Measurements from ENCODE around the gene THRAP3. TPM values are rescaled to one million over a fixed set of nuclear protein-coding genes. Genes with fewer than 3 reads are reported as not detected.

Gene THRAP3
- total and polyA plus RNA-seq, 2 of the 8 experiments (the other 6 are each of a cell fraction or from before 2014, with no cell fraction given), result 40.2 to 183 TPM

DNA sequence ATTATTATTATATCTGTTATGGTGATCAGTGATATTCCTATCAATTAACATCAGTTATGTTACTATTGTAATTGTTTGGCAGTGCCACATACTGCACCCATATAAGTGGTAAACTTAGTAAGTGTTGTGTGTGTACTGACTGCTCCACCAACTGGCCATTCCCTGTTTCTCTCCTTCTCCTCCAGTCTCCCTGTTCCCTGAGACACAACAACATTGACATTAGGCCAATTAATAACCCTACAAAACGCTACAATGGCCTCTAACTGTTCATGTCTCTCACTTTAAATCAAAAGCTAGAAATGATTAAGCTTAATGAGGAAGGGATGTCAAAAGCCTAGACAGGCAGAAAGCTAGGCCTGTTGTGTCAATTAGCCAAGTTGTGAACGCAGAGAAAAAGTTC lies 6.6 kb upstream of the THRAP3 start:
- H2BK5ac ChIP-seq (ENCODE audit: low read depth, low read length), result no peak overlapping the region
- no peak overlapping the region for H2AFZ ChIP-seq (ENCODE audit: low read length)
- CTCF ChIA-PET (ENCODE audit: partially characterized antibody), result interaction anchor here (0.9 to 6.4 kb wide), 5 partner anchors 8 to 68 kb away, joined by 3 to 30 read pairs (median 7); partner anchors contain the start of gene TRAPPC3
- H4K5ac ChIP-seq (ENCODE audit: insufficient read length, low read depth, low read length), result no peak overlapping the region
- no peak overlapping the region for H3K23ac ChIP-seq (ENCODE audit: insufficient read length)
- H4K91ac ChIP-seq (replicated peaks; ENCODE audit: insufficient read length, low read length), result no peak overlapping the region
- 87% methylated on average over 2 of the region's 2 CpGs; no CpG with 5 or more reads in 1 of the 2 experiments for WGBS, 2 experiments (ENCODE audit: extremely low coverage in 1 of 2, insufficient coverage in 1 of 2, insufficient read length in 1 of 2, insufficient replicate concordance in 2 of 2, low coverage in 1 of 2, low lambda C conversion rate in 2 of 2, missing lambda C conversion rate in 1 of 2)
- H3K79me1 ChIP-seq (ENCODE audit: low read depth, low read length), result no peaks in the 10 kb centered on the region
- H3K23me2 ChIP-seq (ENCODE audit: low read depth, low read length), result no peaks in the 10 kb centered on the region
- H2BK20ac ChIP-seq (ENCODE audit: low read length), result no peak overlapping the region
- H3K18ac ChIP-seq (ENCODE audit: extremely low read depth, low read length), result no peak overlapping the region
- no peak for FAIRE-seq
- no peak overlapping the region for H2BK15ac ChIP-seq (ENCODE audit: low read length)
- DNase-seq (ENCODE audit: low read depth in 1 of 2, low spot score in 2 of 2), result no peak
- no peaks in the 10 kb centered on the region for H3K4me1 ChIP-seq (replicated peaks in 1 of 4; ENCODE audit: control insufficient read depth in 3 of 4, insufficient read depth in 4 of 4, low read length in 3 of 4)
- no peaks in the 10 kb centered on the region for H3K9me3 ChIP-seq (ENCODE audit: insufficient read depth in 2 of 2, low read depth in 1 of 2, low read length in 1 of 2)
- H2AK5ac ChIP-seq (ENCODE audit: low read depth, low read length), result no peak overlapping the region
- no peak overlapping the region for H3K9ac ChIP-seq (replicated peaks in 1 of 4; ENCODE audit: extremely low read depth in 1 of 4, low read depth in 3 of 4, low read length in 3 of 4)
- H4K20me1 ChIP-seq (replicated peaks in 1 of 2; ENCODE audit: control insufficient read depth in 1 of 2, insufficient read depth in 2 of 2, low read length in 2 of 2), result no peaks in the 10 kb centered on the region
- POLR2A ChIA-PET (ENCODE audit: partially characterized antibody), result interaction anchor here (1.6 kb wide), 1 partner anchor 30 kb away, joined by 4 read pairs; no protein-coding TSS in a partner anchor
- H3K27me3 ChIP-seq (replicated peaks in 1 of 4; ENCODE audit: control insufficient read depth in 3 of 4, extremely low read depth in 1 of 4, insufficient read depth in 3 of 4, low read length in 3 of 4), result no peaks in the 10 kb centered on the region
- no peak overlapping the region for H3K4me2 ChIP-seq (ENCODE audit: insufficient read depth in 1 of 2, low read depth in 2 of 2, low read length in 2 of 2)
- H3K4ac ChIP-seq (replicated peaks; ENCODE audit: insufficient read length, low read depth, low read length), result no peak overlapping the region
- H3K27ac ChIP-seq (ENCODE audit: low read depth, low read length), result no peak overlapping the region
- no peak overlapping the region for H3K4me3 ChIP-seq (ENCODE audit: extremely low read depth in 1 of 4, insufficient read depth in 2 of 4, low read depth in 3 of 4, low read length in 4 of 4)
- no peak overlapping the region for H3K14ac ChIP-seq (ENCODE audit: insufficient read length)
- TF ChIP-seq, protein P1, sequence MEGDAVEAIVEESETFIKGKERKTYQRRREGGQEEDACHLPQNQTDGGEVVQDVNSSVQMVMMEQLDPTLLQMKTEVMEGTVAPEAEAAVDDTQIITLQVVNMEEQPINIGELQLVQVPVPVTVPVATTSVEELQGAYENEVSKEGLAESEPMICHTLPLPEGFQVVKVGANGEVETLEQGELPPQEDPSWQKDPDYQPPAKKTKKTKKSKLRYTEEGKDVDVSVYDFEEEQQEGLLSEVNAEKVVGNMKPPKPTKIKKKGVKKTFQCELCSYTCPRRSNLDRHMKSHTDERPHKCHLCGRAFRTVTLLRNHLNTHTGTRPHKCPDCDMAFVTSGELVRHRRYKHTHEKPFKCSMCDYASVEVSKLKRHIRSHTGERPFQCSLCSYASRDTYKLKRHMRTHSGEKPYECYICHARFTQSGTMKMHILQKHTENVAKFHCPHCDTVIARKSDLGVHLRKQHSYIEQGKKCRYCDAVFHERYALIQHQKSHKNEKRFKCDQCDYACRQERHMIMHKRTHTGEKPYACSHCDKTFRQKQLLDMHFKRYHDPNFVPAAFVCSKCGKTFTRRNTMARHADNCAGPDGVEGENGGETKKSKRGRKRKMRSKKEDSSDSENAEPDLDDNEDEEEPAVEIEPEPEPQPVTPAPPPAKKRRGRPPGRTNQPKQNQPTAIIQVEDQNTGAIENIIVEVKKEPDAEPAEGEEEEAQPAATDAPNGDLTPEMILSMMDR (IDR thresholded peaks at IDR 0.05; ENCODE audit: control extremely low read depth in 1 of 3, insufficient read depth in 1 of 3, low read depth in 1 of 3, low read length in 3 of 3), result peak in 2 of 3 experiments; percentile 15 to 28; a peak in 2 of 4 replicates
- peak; percentile 31 to 45 for TF ChIP-seq RAD21 (IDR thresholded peaks at IDR 0.05 in 1 of 2, conservative IDR thresholded peaks at IDR 0.05 in 1 of 2; ENCODE audit: low read depth in 2 of 2, low read length in 2 of 2)
- TF ChIP-seq SP1 (IDR thresholded peaks at IDR 0.05; ENCODE audit: low read depth, low read length), result no peak
- no peaks in the 10 kb centered on the region for H3K36me3 ChIP-seq (ENCODE audit: control insufficient read depth in 2 of 4, insufficient read depth in 4 of 4, low read length in 3 of 4)
- H3K79me2 ChIP-seq (ENCODE audit: control insufficient read depth in 1 of 2, insufficient read depth in 2 of 2, low read length in 2 of 2), result no peaks in the 10 kb centered on the region
- no peak overlapping the region for H3K56ac ChIP-seq (replicated peaks; ENCODE audit: insufficient read length, low read depth, low read length)
- H2BK12ac ChIP-seq (ENCODE audit: low read depth, low read length), result no peak overlapping the region
- H2BK120ac ChIP-seq (replicated peaks; ENCODE audit: low read depth, low read length), result no peak overlapping the region
- no peak overlapping the region for H4K8ac ChIP-seq (ENCODE audit: extremely low read depth, insufficient read depth, low read length)

Measured in H1 (cell line).